HS-5 (cell line): ENCODE results near the gene CHURC1.

Experiments used
- DNase-seq: peaks from one replicate; pipeline ENCODE4 v3.0.0-alpha.2; 2012; ENCODE audit warnings: low read depth

The CHURC1 gene

DNA sequence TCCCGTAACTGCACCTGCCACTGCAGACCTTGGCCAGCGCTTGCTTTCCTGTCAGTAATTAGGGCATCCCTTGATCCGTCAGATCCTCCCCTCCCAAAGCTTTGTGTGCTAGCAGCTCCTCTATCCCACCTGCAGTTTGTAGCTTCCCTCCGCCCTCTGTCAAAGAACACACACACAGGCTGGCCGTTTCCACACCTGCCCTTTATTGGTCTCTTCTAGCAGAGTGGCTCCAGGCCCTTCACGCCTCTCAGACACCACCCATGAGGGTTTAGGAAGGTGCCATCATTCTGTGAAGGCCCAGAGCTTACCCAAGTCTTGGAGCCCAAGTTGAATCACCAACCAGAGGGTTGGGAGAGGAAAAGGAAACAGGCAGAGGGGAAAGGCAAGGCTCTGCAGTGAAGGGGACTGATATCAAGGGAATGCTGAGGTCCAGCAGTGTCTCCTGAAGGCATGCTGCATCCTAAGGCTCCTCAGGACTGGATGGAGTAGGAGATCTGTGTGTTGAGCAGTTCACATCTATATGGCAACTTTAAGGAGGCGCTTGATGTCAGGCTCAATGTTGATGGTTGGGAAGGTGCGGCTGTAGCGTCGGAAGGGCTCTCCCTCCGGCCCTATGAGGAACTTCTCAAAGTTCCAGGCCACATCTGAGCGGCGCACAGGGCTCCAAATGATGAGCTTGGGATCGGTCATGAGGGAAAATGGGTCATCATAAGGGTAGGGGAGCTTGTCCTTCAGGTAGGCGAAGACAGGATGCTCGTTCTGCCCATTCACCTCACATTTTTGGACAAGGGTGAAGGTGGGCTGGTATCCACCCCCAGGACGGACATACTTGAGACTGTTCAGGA is 24.9 kb downstream of the CHURC1 start:
- DNase-seq = no peak

DNA sequence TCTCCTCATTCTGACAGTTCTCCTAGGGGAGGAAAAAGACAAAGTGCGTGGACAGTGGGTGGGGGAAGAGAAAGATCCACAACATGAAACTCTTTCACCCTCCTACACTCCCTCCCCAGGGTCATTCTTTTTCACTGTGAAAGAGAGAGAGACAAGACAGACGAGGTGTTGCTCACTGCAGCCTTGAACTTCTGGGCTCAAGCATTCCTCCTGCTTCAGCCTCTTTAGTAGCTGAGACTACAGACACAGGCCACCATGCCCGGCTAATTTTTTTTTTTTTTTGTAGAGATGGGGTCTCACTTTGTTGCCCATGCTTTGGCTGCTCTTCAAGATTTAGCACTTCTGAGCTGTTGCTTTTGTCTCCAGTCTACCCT is 25.5 kb downstream of the CHURC1 start:
- no peak for DNase-seq

DNA sequence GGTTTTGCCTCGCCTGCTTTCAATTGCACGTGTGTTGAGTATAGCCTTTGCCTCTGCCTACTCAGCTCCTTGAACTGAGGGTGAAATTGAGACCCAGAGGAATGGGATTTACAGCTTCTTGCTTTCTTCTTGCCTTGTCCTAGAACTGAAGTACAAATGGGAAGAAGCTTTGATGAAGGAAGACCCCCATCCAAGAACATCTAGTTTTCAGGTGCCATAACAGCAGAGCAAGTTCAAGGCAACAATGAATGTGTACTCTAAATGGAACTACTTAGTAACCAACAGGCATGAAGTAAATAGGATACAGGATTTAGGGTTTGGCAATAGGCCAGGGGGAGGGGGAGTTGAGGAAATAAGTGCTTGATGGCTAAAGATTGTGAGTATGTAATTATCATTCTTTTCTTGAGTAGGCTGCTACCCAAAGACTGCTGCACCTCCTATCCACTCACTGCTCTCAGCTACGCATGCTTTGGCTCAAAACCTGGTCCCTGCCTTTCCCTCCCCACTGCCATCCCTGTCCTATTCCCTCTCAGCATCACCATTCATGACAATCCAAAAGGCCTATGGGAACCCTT is 26.2 kb downstream of the CHURC1 start:
- DNase-seq = no peak

DNA sequence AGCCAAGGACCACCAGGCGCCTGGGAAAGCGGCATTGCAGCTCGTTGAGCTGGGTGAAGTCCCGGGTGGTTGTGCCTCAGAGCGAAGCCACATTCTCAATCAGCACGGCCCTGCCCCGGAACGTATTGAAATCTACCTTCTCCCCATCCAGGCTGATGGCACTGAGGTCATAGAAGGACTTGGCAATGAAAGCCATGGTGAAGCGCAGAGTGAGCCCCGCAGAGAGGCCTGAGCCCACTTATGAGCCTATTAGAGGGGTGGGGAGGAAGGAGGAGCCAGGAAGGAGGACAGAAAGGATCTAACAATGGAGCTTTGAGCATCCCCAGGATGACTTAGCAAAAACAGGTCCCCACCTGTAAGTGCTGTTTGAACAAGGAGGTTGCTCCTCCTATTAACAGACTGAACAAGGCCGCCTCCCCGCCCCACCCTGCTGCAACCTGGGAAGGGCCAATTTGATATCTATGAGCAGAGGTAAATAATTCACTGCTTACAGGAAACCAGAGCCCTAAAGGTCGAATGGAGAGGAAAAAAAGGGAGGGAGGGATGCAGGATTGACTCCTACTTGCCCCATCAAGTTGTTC is 28.4 kb downstream of the CHURC1 start, which contains the start of gene GPX2:
Gene GPX2, minus strand, starts transcription at position 215 of the 581 bp plus-strand sequence. Its CDS starts 19 bp downstream, at position 196.
- DNase-seq = no peak

DNA sequence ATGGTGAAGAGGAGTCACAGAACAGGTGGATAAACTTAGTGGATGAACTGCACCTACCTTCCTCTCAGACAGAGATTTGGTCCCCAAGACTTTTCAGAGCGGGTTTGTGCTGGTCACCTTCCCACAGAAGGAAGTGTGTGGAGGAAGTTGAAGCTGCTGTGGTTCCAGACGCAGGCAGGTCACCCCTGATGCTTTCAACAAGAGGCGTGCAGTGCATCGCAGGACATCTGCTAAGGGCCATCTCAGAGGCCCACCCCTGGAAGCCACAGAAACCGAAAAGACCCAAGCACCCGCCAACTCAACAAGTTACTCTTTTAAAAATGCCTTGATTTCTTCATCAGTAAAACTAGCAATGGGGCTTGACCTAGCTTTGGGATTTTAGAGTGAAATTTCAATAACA is 29.3 kb downstream of the CHURC1 start:
- DNase-seq = no peak

DNA sequence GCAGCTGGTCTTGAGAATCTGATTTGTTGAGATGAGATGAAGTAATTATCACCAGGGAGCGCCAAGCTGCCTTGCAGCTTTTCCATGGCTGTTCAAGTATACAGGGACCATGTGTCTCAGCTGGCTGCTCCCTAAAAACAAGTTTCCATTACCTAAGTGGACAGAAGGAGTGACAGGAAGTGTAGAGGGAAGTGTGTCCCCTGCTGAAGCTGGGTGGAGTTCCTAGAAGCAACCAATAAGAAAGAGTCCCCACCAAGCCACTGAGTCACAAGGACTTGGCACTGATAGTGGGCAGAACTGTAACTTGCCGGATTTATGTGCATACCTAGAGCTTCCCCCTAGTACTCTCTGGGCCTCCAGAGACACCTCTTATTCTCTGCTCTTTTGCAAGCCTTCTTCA is 29.8 kb downstream of the CHURC1 start:
- DNase-seq = no peak

DNA sequence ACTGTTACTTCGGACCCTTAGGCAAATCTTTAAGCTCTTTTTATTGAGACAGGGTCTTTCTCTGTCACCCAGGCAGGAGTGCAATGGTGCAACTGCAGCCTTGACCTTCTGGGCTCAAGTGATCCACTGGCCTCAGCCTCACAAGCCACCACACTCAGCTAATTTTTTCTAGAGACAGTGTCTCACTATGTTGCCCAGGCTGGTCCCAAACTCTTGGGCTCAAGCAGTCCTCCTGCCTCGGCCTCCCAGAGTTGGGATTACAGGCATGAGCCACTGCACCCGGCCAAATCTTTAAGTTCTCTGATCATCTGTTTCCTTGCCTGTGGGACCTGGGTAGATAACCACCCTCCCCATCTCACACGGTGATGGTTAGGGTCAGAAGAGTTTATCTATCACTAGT is 30.6 kb downstream of the CHURC1 start:
- DNase-seq = no peak

DNA sequence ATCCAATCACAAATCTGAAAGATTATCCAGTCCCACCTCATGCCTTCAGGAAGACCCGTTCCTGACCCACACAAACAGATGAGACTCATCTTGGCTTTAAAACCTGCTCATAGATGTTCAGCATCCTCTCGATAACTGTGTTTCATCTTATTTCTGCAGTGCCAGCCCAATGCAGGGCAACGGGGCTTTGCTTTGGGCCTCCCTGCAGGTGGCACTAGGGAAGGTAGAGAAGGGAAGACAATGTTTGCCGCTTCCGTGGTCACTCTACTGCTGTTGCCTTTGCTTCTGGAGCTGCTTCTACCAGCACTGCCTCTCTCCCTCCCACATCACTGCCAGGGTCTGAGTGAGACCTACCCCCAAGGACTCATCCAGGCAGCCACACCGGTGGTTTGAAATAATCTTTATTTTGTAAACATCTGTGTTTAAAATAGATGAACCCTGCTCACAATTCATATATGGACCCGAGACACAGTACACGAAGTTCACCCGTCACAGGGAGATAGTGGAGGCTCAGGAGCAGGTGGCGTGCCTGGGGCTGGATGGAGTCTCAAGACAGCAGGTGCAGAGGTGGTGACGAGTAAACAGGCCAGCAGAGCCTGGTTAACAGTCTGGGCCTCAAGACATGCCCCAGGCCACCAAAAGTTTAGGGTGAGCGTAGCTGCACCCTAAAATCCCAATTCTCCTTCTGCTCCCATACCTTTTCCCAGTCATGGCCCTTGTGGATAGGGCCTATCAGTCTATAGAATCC is 31.4 kb downstream of the CHURC1 start:
- DNase-seq = no peak

DNA sequence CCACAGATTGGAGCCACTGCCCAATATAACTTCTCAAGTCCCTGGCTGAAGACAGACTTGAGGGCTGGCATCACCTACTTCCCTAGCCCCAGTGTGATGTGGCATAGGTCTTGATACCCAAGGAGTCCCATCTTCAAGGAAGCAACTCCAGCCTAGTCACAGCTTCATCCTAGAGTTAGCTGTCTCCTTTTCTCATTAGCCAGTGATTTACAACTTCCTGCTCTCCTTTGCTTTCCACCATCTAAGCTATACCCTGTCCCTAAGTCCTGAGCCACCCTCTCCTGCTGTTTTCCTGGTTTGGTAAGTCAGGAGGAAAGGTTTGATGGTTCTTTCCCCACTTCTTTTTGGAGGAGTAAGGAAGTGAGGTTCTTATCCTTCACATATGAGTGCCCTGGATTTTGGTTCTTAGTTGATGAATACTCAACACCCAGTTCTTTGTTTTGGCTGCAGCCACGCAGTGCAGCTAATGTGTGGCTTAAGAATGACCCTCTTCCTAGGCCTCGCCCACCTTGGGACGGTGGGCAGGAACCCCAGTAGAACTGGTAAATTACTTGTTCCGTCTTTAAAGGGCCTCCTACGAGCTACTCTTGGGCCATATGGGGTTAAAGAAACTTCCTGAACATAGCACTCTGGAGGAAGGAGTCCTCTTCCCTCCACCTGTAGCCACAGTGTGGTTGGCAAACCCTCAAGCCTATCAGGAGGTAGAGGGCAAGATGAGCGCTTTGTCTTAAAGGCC is 32.2 kb downstream of the CHURC1 start:
- no peak for DNase-seq

DNA sequence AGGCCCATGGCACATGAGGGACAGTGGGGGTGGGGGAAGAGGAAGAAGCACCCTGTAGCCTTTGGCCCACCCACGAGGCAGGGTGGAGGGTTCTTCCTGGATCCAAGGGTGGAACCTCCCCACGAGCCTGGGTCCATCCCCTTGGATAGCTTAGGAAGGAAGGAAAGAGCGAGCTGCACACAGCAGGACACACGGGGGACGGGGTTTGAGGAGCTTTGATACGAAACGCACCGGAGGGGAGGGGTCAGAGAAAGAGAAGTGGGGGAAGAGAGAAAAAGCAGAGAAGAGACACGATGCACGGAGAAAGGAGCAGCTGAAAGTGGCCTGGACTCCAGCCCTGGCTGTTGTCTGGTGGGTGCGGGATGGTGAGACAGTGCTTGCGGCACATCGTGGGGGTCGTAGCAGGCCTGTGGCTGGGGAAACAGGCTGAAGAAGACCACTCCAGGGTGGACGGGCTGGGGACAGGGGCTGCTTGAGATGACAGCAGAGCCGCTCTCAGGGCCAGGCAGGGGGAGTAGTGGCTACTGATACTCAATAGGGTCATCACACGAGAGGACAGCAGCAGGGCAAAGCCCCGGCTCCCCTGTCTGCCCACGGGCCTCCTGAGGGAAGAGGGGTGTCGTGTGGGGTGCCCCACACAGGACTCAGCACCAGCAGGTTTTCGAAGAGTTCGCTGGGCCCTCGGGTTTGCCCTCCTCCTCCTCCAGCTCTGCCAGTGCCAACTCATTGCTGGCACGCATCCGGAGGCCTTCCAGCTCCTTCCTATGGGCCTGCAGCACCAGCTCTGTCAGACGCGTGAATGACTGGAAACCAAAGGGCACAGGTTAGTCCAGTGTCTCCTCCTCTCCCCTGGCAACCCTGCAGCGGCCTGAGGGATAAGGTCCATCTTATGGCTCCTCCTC is 33.7 kb downstream of the CHURC1 start:
- DNase-seq = no peak

DNA sequence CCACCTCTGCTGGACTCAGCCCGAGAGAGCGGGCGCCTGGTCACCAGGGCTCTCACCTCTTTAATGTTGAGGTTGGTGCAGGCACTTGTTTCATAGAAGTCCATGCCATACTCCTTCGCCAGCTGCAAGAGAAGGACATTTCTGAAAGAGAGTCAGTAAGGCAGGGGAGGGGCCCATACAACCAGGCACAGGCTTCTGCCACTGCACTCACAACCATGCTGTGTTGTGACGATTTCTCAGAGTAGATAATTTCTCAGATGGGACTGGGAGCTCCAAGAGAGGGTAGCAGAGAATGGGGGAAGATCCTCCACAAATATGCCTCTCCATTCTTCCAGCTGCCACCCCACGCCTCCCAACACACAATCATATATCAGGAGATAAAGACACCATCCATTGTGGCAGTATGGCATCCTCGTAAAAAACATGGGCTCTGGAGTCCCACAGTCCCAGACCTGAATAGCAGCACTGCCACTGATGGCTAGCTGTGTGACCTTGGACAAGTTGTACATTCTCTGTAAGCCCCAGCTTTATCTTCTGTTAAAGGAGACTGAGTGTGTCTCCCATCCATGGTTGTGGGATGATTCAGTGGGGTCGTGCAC is 34.5 kb downstream of the CHURC1 start:
- DNase-seq = no peak

DNA sequence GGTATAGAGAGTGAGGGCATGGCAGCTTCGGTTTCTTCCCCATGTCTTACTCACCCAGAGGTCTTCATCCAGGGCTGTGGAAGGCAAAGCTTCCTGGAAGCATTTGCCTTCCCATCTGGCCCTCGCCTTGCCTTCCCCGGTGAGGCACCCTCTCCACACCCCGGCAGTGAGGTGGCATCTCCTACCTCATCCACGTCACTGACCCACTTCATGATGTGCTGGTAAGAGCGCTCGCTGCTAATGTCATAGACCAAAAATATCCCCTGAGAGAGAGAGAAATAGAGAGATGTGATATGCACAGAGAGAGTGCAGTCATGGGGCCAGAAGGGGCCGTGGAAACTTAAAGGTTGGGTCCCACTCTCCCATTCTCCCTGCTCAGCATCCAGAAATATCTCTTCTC is 36.6 kb downstream of the CHURC1 start:
- no peak for DNase-seq

DNA sequence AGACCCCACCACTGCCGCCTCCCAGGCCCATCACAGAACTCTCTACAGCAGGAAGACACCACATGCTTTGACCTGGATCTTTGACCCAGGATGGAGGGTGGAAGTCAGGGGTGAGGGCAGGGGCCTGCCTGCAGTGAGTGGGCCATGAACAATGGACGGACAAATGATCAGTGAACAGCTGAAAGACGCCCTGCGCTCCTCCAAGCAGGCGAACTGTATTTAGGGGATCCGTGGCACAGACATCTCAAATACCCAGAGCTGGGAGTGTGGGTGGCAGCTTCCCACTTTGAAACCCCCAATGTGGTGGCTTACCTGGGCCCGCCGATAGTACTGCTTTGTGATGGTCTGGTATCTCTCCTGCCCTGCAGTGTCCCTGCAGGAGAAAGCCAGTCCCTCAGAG is 37.0 kb downstream of the CHURC1 start:
- no peak for DNase-seq

DNA sequence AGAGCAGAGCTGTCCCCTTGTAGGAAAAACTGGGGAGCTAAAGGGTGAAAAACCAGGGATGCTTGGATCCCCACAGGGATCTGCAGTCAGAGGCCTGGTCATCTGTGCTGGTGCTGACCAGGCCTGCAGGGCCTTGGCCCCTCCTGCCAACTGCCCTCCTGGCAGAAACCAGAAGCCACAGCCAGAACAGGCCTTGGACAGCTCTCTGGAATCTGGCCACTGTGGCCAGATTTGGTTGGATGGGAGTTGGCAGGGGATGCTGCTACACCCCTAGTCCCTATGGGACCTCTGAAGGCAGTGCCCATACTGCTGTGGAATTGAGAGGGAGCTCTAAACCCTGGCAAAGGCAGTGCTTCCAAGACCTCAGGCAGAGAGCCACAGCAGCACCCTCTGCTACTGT is 37.5 kb downstream of the CHURC1 start:
- DNase-seq = no peak

DNA sequence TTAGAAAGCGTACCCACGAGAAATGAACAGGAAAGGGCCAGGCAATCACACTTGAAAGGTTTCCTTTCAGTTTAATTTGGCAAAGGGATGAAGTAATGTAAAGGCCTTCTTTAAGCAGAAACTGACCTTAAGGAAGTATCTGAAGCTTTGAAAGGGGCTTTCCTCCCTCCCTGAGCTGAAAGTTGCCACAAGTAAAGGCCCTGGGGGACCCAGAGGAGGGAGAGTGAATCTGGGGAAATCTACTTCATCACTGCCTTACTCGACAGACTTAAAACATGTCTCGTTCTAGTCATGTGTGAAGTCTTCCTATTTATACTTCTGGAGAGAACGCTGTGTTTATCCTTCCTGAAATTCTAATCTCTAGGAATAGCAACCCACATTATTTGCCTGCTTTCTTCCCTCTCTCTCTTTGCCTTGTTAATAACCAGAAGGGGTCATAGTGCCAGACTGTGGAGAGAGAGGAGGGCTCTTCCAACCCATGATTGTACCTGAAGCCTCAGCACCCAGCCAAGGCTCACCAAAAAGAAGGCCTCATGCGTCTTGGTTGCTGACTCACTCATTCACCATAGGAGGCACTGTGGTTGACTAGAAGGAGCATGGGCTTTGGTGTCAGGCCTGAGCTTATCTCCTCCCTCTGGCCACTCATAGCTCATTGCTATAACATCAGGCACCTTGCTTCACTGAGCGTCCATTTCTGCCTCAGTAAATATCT is 38.5 kb downstream of the CHURC1 start:
- DNase-seq = no peak

DNA sequence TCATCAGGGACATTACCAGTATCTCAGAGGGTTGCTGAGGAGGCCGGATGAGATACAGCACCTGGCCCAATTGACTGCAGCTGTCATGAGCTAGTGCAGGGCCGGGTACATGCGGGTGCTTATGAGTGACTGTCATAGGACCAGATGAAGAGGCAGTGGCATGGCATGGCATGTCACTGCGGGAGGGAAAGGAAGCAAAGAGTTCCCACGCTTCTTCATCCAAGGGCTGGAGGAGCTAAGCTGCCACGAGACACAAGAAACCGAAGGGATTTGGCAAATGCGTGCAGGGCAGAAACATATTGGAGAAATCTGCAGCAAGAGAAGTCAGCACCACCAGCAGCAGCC is 39.0 kb downstream of the CHURC1 start:
- DNase-seq = no peak

DNA sequence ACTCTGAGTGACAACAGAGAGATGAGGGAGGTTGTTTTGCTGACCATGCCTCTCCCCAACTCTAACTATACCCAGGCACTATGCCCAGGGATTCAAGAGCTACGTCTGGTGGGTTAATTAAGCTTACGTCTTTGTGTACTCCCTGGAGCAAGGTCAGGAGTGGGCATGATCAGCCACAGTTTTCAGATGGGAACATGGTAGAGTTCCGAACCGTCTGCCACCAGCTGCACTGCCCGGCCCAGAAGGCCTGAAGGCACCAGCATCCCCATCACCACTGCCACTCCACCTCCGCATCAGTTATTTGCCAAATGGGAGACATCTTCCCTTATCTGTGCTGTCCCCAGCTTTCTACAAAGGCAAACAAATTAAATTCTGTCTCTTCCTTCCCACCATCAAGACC is 39.4 kb downstream of the CHURC1 start:
- no peak for DNase-seq

DNA sequence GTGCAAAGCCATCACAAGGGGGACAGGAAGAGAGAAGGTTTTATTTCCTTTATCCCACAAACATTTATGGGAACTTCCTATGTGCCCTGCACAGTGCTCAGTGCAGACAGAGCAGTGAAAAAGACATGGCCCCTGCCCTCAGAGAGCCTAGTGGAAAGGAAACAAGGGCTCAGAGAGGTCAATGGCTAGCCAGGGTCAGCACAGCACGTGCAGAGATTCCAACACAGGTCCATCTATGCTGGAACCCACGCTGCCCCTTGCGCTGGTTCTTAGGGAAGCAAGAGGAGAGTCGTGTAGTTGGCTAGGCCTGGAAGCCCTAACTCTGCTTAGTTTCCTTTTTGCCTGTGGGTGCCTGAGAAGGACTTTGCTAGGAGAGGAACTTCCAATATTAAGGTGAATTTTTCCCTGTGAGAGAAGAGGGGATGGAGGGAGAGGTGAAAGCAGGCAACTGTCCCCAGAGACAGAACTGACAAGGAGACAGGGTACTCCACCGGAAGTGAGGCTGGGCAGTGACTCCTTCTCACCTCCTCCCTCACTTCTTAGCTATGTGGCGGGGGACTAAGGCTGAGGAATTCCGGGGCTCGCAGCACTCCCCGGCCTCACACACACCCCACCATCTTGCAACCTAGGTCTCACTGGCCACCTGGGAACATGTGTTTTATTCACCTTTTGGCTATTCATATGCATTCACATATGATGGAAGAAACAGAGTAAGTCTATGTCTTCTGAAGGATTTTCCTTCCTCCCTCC is 40.4 kb downstream of the CHURC1 start:
- no peak for DNase-seq

DNA sequence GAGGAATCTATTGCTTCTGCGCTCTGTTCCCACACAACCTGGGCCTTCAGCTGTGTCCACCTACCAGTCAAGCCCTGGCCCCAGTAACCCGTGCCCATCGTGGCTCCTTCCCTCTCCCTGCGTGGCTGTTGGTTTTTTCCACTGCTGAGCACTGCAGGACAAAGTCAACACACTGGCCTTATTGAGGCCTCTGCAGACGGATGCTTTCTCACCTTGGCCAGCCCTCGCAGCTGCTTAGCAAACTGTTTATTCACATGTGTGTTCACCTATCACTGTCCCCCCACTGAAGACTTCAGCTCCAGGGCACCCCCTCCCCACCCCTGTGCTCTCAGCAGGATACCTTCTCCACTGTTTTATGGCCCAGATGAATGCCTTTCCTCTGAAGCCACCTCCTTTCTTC is 41.0 kb downstream of the CHURC1 start:
- no peak for DNase-seq
